Bronchial epithelial cell (primary cell): ENCODE measurements around the gene MBD5. TPM values are rescaled to one million over a fixed set of nuclear protein-coding genes. Genes with fewer than 3 reads are reported as not detected.

Source experiments
- DNase-seq: peaks from one replicate; pipeline ENCODE4 v3.0.0-alpha.2; 2010; ENCODE audit warnings: low read depth
- FAIRE-seq: peaks from 2 replicates; lab custom pipeline; 2011; peaks lifted over from hg19 to GRCh38; lab: Jason Lieb, UNC
- H3K27me3 ChIP-seq: 2 replicates; pipeline ENCODE4 v1.5.1; 2011; ENCODE audit warnings: low read length; ENCODE audit not compliant: control insufficient read depth, insufficient read depth
- H3K36me3 ChIP-seq: 2 replicates; pipeline ENCODE4 v1.5.1; 2011; ENCODE audit warnings: low read length; ENCODE audit not compliant: control insufficient read depth, insufficient read depth
- H3K4me3 ChIP-seq: 2 replicates; pipeline ENCODE4 v1.5.1; 2011; ENCODE audit warnings: mild to moderate bottlenecking, low read depth, low read length, control low read depth
- total RNA-seq: library from RNA; depleted of rRNA; stranded (reverse); fragments of >200 nt; gene quantifications from 2 replicates; pipeline ENCODE4 v1.2.1, GENCODE V29; 2014
- TF ChIP-seq, protein P1 (sequence below): IDR thresholded peaks from 2 replicates; pipeline ENCODE4 v1.5.1; 2011; ENCODE audit warnings: mild to moderate bottlenecking, moderate library complexity, low read length, control low read depth, inconsistent platforms; ENCODE audit not compliant: insufficient read depth, severe bottlenecking

The MBD5 gene
- total RNA-seq, 1 donor from 2014 or later: 5.3 TPM

DNA sequence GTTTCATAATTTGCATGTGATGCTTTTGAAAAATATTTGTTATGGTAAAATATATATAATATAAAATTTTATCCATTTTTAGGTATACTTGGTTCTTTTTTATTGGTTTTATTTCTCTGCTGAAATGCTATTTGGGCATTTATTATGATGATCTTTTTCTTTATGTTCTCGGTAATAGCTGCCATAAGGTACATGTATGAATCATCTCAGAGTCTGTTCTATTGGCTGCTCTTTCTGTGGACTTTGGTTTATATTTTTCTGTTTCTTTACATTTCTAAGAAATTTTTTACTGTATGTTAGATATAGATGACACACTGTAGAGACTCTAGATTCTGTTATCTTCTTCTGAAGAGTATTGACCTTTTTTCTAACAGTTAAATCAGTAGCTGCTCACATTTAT, 219.9 kb downstream of the MBD5 start:
- TF ChIP-seq, protein P1, sequence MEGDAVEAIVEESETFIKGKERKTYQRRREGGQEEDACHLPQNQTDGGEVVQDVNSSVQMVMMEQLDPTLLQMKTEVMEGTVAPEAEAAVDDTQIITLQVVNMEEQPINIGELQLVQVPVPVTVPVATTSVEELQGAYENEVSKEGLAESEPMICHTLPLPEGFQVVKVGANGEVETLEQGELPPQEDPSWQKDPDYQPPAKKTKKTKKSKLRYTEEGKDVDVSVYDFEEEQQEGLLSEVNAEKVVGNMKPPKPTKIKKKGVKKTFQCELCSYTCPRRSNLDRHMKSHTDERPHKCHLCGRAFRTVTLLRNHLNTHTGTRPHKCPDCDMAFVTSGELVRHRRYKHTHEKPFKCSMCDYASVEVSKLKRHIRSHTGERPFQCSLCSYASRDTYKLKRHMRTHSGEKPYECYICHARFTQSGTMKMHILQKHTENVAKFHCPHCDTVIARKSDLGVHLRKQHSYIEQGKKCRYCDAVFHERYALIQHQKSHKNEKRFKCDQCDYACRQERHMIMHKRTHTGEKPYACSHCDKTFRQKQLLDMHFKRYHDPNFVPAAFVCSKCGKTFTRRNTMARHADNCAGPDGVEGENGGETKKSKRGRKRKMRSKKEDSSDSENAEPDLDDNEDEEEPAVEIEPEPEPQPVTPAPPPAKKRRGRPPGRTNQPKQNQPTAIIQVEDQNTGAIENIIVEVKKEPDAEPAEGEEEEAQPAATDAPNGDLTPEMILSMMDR: no peak
- Histone ChIP-seq H3K36me3 (no peaks in the 10 kb centered on the region), H3K27me3 (no peaks in the 10 kb centered on the region), H3K4me3 (no peak overlapping the region)
- FAIRE-seq (no peak), DNase-seq (no peak)

DNA sequence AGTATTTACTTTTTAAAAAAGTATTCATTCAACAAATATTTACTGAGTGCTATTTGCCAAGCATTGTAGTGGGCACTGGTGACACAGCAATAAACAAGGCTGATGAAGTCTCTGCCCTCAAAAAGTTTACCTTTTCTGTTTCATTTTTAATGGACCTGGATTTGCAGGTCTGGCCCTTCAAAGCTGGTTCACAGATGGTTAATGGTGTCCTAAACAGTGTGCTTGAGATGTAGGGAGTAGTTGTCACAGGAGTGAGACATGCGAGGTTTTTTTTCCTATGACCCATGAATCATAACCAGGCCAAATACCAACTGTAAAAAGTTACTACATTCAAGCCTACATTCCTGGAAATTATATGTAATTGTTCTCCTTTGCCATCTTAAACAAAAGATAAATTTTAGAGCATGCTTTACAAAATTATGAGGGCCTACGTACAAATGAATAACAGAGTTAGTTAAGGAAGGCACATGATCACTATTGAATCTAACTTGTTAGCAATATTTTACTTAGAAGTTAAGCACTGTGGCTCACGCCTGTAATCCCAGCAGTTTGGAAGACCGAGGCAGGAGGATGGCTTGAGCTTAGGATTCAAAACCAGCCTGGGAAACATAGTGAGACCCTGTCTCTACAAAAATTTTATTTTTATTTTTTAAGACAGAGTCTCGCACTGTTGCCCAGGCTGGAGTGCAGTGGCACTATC, 223.9 kb downstream of the MBD5 start:
- DNase-seq: peak; percentile 54
- no peak overlapping the region for H3K4me3 ChIP-seq
- no peaks in the 10 kb centered on the region for H3K36me3 ChIP-seq
- H3K27me3 ChIP-seq: no peaks in the 10 kb centered on the region
- no peak for FAIRE-seq
- TF ChIP-seq, protein P1: no peak

DNA sequence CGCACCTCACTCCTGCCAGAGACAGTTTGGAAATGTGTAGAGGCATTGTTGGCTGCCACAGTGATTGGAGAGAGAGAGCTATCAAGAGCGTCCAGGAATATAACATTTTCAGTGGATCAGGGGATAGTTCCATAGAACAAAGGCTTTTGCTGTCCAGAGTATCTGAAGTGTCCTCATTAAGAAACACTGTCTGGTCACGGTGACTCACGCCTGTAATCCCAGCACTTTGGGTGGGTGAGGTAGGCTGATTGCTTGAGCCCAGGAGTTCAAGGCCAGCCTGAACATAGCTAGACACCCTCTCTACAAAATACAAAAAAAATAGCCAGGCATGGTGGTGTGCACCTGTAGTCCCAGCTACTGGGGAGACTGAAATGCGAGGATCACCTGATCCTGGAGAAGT, 231.1 kb downstream of the MBD5 start:
- no peaks in the 10 kb centered on the region for H3K36me3 ChIP-seq
- DNase-seq: no peak
- FAIRE-seq: no peak
- TF ChIP-seq, protein P1: no peak
- no peaks in the 10 kb centered on the region for H3K27me3 ChIP-seq
- no peak overlapping the region for H3K4me3 ChIP-seq

DNA sequence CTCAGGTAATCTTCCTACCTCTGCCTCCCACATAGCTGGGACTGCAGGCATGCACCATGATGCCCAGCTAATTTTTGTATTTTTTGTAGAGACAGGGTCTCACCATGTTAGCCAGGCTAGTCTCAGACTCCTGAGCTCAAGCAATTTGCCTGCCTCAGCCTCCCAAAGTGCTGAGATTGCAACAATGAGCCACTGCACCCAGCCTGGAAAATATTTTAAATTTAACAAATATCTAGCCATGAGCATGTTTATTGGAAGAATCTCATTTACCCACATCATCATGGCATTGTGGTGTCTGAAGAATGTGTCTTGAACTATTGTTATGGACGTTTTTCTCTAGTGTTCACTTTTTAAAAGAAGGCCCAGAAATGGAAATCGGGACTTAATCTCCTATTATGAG, 231.8 kb downstream of the MBD5 start:
- no peak for FAIRE-seq

DNA sequence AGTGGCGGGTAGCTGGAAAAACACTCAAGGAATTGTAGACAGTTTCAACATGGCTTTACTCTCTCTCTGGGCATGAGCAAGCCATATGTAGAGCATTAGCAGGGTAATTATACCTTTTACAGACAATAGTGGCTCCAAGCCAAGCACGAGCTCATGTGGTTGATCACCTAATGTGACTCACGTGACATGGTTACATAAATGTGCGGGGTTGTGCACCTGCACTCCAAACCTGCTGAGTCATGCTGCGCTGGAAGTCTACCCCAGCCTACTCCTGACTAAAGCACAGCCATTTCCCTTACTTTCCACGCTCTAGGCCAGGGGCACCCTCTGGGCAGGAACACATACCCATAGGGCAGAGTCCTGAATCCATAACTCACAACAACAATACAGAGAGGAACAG, 232.8 kb downstream of the MBD5 start:
- Histone ChIP-seq H3K36me3 (no peaks in the 10 kb centered on the region), H3K4me3 (no peak overlapping the region), H3K27me3 (no peaks in the 10 kb centered on the region)
- TF ChIP-seq, protein P1: no peak
- DNase-seq: peak; percentile 65
- no peak for FAIRE-seq

More for the DNA sequence above, 231.8 kb downstream of the MBD5 start:
- no peaks in the 10 kb centered on the region for H3K36me3 ChIP-seq
- DNase-seq: no peak
- no peak overlapping the region for H3K4me3 ChIP-seq
- TF ChIP-seq, protein P1: no peak
- H3K27me3 ChIP-seq: no peaks in the 10 kb centered on the region

DNA sequence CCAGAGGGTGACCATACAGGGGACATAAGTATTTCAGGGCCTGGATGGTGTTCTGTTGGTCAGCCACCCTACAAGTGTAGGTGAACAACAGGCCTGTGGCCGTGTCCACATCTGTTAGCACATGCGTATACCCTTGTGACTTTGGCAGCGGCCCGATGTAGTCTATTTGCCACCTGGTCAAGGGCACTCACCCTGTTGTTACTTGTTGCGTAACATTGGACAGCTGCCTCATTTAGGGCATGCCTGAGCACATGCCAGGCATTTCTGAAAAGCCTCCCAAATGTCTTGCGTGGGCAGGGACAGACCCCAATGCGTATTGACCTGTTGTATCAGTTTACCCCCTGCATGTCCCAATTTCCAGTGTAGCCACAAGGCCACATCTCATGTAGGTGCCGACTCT, 235.0 kb downstream of the MBD5 start:
- Histone ChIP-seq H3K27me3 (no peaks in the 10 kb centered on the region), H3K36me3 (no peaks in the 10 kb centered on the region), H3K4me3 (no peak overlapping the region)
- FAIRE-seq: no peak
- DNase-seq: peak; percentile 29
- TF ChIP-seq, protein P1: no peak
